ENCODE results near the gene NUDT22.

DNA sequence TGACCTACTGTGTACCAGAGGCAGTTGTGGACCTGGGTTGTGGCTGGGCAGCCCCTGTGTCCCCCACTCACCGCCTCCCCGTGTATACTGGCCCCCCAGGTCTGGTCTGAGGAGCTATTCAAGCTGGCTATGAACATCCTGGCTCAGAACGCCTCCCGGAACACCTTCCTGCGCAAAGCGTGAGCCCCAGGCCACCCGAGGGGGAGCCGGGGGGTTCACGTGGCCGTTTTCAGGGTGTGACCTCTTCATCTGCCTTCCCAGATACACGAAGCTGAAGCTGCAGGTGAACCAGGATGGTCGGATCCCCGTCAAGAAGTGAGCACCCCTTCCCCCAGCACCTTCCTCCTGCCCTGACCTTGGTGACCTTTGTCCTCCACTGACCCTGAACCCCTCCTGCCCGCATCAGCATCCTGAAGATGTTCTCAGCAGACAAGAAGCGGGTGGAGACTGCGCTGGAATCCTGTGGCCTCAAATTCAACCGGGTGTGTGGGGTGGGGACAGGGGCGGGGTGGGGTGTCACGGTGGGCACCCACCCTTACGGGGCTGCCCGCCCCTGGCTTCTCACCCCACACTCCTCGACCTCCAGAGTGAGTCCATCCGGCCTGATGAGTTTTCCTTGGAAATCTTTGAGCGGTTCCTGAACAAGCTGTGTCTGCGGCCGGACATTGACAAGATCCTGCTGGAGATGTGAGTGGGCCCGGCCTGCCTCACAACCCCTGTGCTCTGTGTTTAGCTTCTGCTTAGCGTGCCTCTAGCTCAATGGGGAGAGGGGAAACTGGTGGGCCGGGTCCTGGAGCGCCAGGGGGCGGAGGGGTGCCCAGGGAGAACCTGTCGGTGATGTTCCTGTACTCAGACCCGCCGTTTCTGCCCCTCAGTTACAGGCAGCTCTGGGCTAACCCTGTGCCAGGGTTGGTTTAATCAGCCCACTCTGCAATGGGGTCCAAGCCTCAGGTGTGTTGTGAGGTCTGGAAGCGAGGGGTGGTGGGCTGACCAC lies 29.4 kb downstream of the NUDT22 start:
- TF ChIP-seq ZNF274 (IDR thresholded peaks at IDR 0.05; ENCODE audit: borderline replicate concordance, extremely low read depth, low read length), result no peak
- no peak for TF ChIP-seq TAF7 (optimal IDR thresholded peaks at IDR 0.05; ENCODE audit: borderline replicate concordance, low read depth, low read length)
- TF ChIP-seq MAFK (IDR thresholded peaks at IDR 0.05; ENCODE audit: low read depth, low read length), result no peak
- no peak for TF ChIP-seq GABPA (IDR thresholded peaks at IDR 0.05; ENCODE audit: borderline replicate concordance, insufficient read depth, low read length)
- no peak for TF ChIP-seq CBX5 (IDR thresholded peaks at IDR 0.05; ENCODE audit: low read depth, low read length)
- no peak for TF ChIP-seq RNF2 (IDR thresholded peaks at IDR 0.05; ENCODE audit: borderline replicate concordance, low read depth, low read length, missing control alignments, poor library complexity, severe bottlenecking)
- TF ChIP-seq, protein P1, sequence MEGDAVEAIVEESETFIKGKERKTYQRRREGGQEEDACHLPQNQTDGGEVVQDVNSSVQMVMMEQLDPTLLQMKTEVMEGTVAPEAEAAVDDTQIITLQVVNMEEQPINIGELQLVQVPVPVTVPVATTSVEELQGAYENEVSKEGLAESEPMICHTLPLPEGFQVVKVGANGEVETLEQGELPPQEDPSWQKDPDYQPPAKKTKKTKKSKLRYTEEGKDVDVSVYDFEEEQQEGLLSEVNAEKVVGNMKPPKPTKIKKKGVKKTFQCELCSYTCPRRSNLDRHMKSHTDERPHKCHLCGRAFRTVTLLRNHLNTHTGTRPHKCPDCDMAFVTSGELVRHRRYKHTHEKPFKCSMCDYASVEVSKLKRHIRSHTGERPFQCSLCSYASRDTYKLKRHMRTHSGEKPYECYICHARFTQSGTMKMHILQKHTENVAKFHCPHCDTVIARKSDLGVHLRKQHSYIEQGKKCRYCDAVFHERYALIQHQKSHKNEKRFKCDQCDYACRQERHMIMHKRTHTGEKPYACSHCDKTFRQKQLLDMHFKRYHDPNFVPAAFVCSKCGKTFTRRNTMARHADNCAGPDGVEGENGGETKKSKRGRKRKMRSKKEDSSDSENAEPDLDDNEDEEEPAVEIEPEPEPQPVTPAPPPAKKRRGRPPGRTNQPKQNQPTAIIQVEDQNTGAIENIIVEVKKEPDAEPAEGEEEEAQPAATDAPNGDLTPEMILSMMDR (IDR thresholded peaks at IDR 0.05; ENCODE audit: control extremely low read depth in 1 of 3, insufficient read depth in 1 of 3, low read depth in 1 of 3, low read length in 3 of 3), result no peak
- no peak for TF ChIP-seq POLR2AphosphoS5 (IDR thresholded peaks at IDR 0.05; ENCODE audit: low read depth, low read length)

Data from H1 (cell line).